PC-3 (cell line): Measurements from ENCODE around the gene FBXL19.
A peak's percentile ranks its signal among the peaks of the same experiment; 100 is the strongest.

ENCODE experiments used
- EZH2phosphoT487 ChIP-seq: fragments of 300-600 bp; sonication (generic); IDR thresholded peaks from 2 replicates; pipeline ENCODE4 v1.6.1; 2018; ENCODE audit warnings: mild to moderate bottlenecking, antibody characterized with exemption, low read length, borderline replicate concordance
- TF ChIP-seq, protein P1 (sequence below): fragments of 300-600 bp; sonication (generic); conservative IDR thresholded peaks from 2 replicates; pipeline ENCODE4 v1.5.1; 2017; ENCODE audit warnings: antibody characterized with exemption, low read depth, mild to moderate bottlenecking, low read length

DNA sequence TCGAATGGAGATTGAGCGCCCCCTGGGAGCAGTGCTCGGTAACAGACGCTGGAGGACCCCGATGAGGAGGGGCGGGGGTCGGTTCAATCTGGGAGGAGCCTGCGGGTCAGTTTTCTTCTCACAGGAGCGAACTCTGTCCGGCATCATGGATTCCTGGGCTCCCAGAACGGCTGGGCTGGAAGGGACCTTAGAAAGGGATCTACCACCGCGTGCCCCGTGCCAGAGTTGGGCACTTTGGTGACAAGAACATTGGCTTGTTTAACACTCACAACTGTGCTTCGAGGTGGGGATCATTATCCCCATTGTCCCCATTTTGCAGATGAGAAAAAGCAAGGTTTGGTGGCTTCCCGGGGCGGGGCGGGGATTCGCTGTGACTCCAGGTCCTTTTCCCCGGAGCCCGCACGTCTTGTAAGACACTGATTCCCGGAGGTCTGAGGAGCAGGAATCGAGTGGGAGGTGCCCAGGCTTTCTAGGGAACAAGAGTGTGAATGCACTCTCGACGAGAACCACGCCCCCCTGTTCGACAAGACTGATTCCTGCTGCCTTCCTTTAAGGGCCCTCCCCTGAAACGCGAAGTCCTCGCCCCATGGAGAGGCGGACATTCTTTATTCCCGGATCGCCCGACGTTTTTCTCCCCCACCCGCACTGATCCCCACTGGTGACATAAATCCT lies 1.5 kb upstream of the FBXL19 start:
- TF ChIP-seq EZH2phosphoT487, result no peak
- TF ChIP-seq, protein P1, sequence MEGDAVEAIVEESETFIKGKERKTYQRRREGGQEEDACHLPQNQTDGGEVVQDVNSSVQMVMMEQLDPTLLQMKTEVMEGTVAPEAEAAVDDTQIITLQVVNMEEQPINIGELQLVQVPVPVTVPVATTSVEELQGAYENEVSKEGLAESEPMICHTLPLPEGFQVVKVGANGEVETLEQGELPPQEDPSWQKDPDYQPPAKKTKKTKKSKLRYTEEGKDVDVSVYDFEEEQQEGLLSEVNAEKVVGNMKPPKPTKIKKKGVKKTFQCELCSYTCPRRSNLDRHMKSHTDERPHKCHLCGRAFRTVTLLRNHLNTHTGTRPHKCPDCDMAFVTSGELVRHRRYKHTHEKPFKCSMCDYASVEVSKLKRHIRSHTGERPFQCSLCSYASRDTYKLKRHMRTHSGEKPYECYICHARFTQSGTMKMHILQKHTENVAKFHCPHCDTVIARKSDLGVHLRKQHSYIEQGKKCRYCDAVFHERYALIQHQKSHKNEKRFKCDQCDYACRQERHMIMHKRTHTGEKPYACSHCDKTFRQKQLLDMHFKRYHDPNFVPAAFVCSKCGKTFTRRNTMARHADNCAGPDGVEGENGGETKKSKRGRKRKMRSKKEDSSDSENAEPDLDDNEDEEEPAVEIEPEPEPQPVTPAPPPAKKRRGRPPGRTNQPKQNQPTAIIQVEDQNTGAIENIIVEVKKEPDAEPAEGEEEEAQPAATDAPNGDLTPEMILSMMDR, result peak; percentile 76
